Neutrophil (primary cell): ENCODE results near the gene NME9.

Experiments
- H3K27ac ChIP-seq: fragments of 200-600 bp; sonication (generic); 2 replicates; pipeline ENCODE4 v1.5.1; 2016; ENCODE audit warnings: mild to moderate bottlenecking, moderate library complexity
- H3K27me3 ChIP-seq: fragments of 200-600 bp; sonication (generic); 2 replicates; pipeline ENCODE4 v1.6.0; 2016; ENCODE audit warnings: mild to moderate bottlenecking
- H3K36me3 ChIP-seq: fragments of 200-600 bp; sonication (generic); 2 replicates; pipeline ENCODE4 v1.5.1; 2017
- H3K4me1 ChIP-seq, 2 experiments: fragments of 200-600 bp in 1 of 2; sonication (generic) in 1 of 2; 1 replicate in 1 of 2; 2 replicates in 1 of 2; pipeline versions ENCODE4 v1.5.1 to v1.6.1; 2013 to 2016; ENCODE audit warnings: low read depth in 1 of 2, low read length in 1 of 2, mild to moderate bottlenecking in 1 of 2, moderate library complexity in 1 of 2; ENCODE audit not compliant: control insufficient read depth in 1 of 2, insufficient read depth in 1 of 2
- H3K4me3 ChIP-seq, 2 experiments: fragments of 200-600 bp in 1 of 2; sonication (generic) in 1 of 2; 1 replicate in 1 of 2; 2 replicates in 1 of 2; pipeline ENCODE4 v1.5.1; 2013 to 2016; ENCODE audit warnings: low read depth in 1 of 2, low read length in 1 of 2, mild to moderate bottlenecking in 1 of 2, moderate library complexity in 1 of 2
- H3K9me3 ChIP-seq: fragments of 200-600 bp; sonication (generic); 2 replicates; pipeline ENCODE4 v1.5.1; 2016
- CTCF ChIP-seq: fragments of 200-600 bp; sonication (generic); IDR thresholded peaks from 2 replicates; pipeline ENCODE4 v1.5.1; 2016; ENCODE audit warnings: antibody characterized with exemption

NME9 gene

GRCh38 chr3:138257986-138258385, 71.7 kb downstream of the NME9 start:
- Histone ChIP-seq H3K4me3 (no peak overlapping the region), H3K36me3 (peaks cover 20% of the 10 kb centered on the region), H3K27ac (no peak overlapping the region), H3K9me3 (no peaks in the 10 kb centered on the region), H3K27me3 (no peaks in the 10 kb centered on the region), H3K4me1 (no peaks in the 10 kb centered on the region)
- no peak for TF ChIP-seq CTCF

GRCh38 chr3:138256022-138256421, 73.6 kb downstream of the NME9 start:
- H3K4me1 ChIP-seq = no peaks in the 10 kb centered on the region
- H3K4me3 ChIP-seq = no peak overlapping the region
- no peaks in the 10 kb centered on the region for H3K9me3 ChIP-seq
- H3K27ac ChIP-seq = no peak overlapping the region
- no peak for TF ChIP-seq CTCF
- H3K27me3 ChIP-seq = no peaks in the 10 kb centered on the region
- peaks cover 26% of the 10 kb centered on the region for H3K36me3 ChIP-seq

GRCh38 chr3:138254216-138254615, 75.4 kb downstream of the NME9 start:
- H3K4me3 ChIP-seq = no peak overlapping the region
- no peak overlapping the region for H3K27ac ChIP-seq
- H3K9me3 ChIP-seq = no peaks in the 10 kb centered on the region
- TF ChIP-seq CTCF = no peak
- no peaks in the 10 kb centered on the region for H3K27me3 ChIP-seq
- H3K4me1 ChIP-seq = no peaks in the 10 kb centered on the region
- peaks cover 23% of the 10 kb centered on the region for H3K36me3 ChIP-seq

GRCh38 chr3:138253609-138254008, 76.0 kb downstream of the NME9 start:
- Histone ChIP-seq H3K9me3 (no peaks in the 10 kb centered on the region), H3K36me3 (peaks cover 20% of the 10 kb centered on the region), H3K4me3 (no peak overlapping the region), H3K27me3 (no peaks in the 10 kb centered on the region), H3K4me1 (no peaks in the 10 kb centered on the region), H3K27ac (no peak overlapping the region)
- no peak for TF ChIP-seq CTCF
